ENCODE measurements around the gene COL8A2. TPM values are rescaled to one million over a fixed set of nuclear protein-coding genes. Genes with fewer than 3 reads are reported as not detected.
A peak's percentile ranks its signal among the peaks of the same experiment; 100 is the strongest.

Gene COL8A2
- total and polyA plus RNA-seq, 2 donors = 6.7 to 11.5 TPM

DNA sequence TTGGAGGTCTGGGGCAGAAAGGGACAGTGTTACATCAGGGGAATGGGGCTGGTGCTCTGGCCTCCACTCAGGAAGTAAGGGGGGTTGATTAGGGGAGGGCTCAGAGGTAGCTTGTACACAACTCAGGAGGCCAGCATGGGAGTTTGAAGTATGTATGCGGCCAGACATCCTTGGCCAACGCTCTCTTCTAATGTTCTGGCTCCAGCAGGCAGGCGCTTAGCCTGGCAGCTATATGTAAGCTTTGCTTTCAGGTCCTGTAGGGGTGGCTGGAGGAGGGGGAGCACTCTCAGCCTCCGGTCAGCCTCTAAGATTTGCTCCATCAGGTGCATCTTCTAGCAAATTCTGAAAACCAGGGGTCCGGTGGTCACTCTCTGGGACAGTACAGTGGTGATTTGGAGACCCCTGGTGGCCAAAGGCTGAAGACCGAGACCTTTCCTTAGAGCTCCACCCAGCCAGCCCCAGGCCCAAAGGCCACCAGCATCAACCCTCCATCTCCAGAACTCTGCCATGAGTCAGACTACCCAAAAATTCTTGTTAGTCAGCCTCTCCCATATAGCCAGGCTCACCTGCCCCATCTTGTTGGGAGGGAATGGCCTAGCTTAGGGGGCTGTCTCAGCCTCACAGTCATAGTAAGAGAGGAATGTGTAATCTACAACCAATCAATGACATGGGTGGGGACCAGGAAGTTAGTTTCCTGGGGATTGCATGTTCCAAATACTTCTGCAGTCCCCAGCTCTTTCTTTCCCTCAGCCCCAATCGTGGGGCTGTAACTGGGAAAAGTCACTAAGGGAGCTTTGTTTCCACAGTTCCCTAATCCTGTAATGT is 9.7 kb upstream of the COL8A2 start:
- H3K4me1 ChIP-seq (ENCODE audit: control insufficient read depth in 2 of 2, insufficient read depth in 2 of 2, low read length in 2 of 2) = no peaks in the 10 kb centered on the region
- no peaks in the 10 kb centered on the region for H3K27me3 ChIP-seq (ENCODE audit: control insufficient read depth in 2 of 2, insufficient read depth in 1 of 2, low read length in 1 of 2)
- H3K36me3 ChIP-seq (ENCODE audit: control insufficient read depth in 2 of 2, insufficient read depth in 2 of 2, low read length in 1 of 2) = peaks cover 27 to 33% of the 10 kb centered on the region in 2 donors
- H3K4me3 ChIP-seq (ENCODE audit: low read length in 2 of 2) = no peak overlapping the region
- H3K27ac ChIP-seq (ENCODE audit: low read depth in 1 of 2, low read length in 1 of 2) = peak overlapping the region in 1 of 2 donors; percentile 62
- peak in 1 of 9 donors; percentile 28 for DNase-seq (ENCODE audit: low read depth in 6 of 9, low spot score in 9 of 9)
- no peaks in the 10 kb centered on the region for H3K9me3 ChIP-seq (ENCODE audit: control insufficient read depth in 2 of 2, insufficient read depth in 1 of 2, low read length in 1 of 2)
- WGBS = 73% methylated on average over 7 of the region's 7 CpGs

DNA sequence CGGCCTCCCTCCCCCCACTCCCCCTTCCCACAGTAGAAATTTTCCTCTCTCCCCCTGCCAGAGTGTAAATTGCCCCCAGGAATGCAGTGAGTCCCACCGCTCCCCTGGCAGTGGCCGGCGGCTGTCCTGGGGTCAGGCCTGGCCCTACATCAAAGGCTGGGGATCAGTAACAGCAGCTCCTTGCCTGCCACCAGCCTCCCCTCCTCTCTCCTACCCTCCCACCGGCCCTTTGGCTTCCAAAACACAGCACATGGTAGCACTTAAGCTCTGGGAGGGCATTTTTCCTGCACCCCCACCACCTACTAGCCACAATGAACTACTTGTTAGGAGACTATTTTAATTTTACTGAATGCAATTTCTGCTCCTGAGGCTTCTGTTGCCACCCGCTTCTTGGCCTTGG is 9.0 kb upstream of the COL8A2 start:
- no peak for DNase-seq (ENCODE audit: low read depth in 6 of 9, low spot score in 9 of 9)
- no peaks in the 10 kb centered on the region for H3K4me1 ChIP-seq (ENCODE audit: control insufficient read depth in 2 of 2, insufficient read depth in 2 of 2, low read length in 2 of 2)

DNA sequence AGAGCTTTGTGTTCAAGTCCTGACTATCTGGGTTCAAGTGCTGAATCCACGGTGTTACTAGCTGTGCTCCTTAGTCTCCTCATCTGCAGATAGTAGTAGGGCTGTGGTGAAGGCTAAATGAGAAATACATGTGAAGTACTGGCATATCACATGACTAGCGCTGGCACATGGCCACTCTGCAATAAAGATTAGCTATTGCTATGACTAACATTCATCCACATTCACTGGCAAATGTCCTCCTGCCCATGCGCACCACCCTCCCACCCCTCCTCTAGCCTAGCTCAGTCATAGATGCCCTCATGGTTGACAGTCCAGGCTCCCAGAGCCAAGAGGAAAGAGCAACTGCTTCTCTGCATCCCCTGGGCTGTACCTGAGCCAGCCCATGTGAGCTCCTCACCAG is 8.5 kb upstream of the COL8A2 start:
- Histone ChIP-seq H3K27me3 (ENCODE audit: control insufficient read depth in 2 of 2, insufficient read depth in 1 of 2, low read length in 1 of 2) (peaks cover 0 to 1% of the 10 kb centered on the region in 2 donors), H3K27ac (ENCODE audit: low read depth in 1 of 2, low read length in 1 of 2) (no peak overlapping the region), H3K4me1 (ENCODE audit: control insufficient read depth in 2 of 2, insufficient read depth in 2 of 2, low read length in 2 of 2) (no peaks in the 10 kb centered on the region), H3K4me3 (ENCODE audit: low read length in 2 of 2) (no peak overlapping the region), H3K9me3 (ENCODE audit: control insufficient read depth in 2 of 2, insufficient read depth in 1 of 2, low read length in 1 of 2) (no peaks in the 10 kb centered on the region), H3K36me3 (ENCODE audit: control insufficient read depth in 2 of 2, insufficient read depth in 2 of 2, low read length in 1 of 2) (peaks cover 24 to 28% of the 10 kb centered on the region in 2 donors)
- DNase-seq (ENCODE audit: low read depth in 6 of 9, low spot score in 9 of 9) = no peak
- WGBS = 91% methylated on average over 3 of the region's 3 CpGs

More for the DNA sequence above, 9.0 kb upstream of the COL8A2 start:
- no peaks in the 10 kb centered on the region for H3K27me3 ChIP-seq (ENCODE audit: control insufficient read depth in 2 of 2, insufficient read depth in 1 of 2, low read length in 1 of 2)
- no peak overlapping the region for H3K4me3 ChIP-seq (ENCODE audit: low read length in 2 of 2)
- H3K27ac ChIP-seq (ENCODE audit: low read depth in 1 of 2, low read length in 1 of 2) = no peak overlapping the region
- 87% methylated on average over 6 of the region's 6 CpGs for WGBS
- H3K9me3 ChIP-seq (ENCODE audit: control insufficient read depth in 2 of 2, insufficient read depth in 1 of 2, low read length in 1 of 2) = no peaks in the 10 kb centered on the region
- peaks cover 26 to 28% of the 10 kb centered on the region in 2 donors for H3K36me3 ChIP-seq (ENCODE audit: control insufficient read depth in 2 of 2, insufficient read depth in 2 of 2, low read length in 1 of 2)

DNA sequence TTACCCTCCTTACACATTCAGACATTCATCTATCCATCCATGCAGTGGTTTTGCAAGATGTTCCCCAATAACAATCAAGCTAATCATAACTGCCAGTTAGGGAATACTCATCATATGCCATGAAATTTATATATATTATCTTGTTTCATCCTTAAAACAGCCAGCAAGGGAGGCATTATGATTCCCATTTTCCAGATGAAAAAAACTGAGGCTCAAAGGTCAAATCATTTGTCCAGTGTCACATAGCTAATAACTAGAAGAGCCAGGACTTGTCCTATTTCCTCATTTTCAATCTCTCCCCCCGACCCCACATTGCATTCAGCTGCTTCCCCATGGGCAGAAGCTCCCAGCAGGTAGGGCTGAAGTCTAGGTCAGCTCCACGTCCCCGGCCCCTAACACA is 7.0 kb upstream of the COL8A2 start:
- Histone ChIP-seq H3K27ac (ENCODE audit: low read depth in 1 of 2, low read length in 1 of 2) (no peak overlapping the region), H3K27me3 (ENCODE audit: control insufficient read depth in 2 of 2, insufficient read depth in 1 of 2, low read length in 1 of 2) (peaks cover 0 to 8% of the 10 kb centered on the region in 2 donors), H3K4me1 (ENCODE audit: control insufficient read depth in 2 of 2, insufficient read depth in 2 of 2, low read length in 2 of 2) (no peaks in the 10 kb centered on the region), H3K9me3 (ENCODE audit: control insufficient read depth in 2 of 2, insufficient read depth in 1 of 2, low read length in 1 of 2) (no peaks in the 10 kb centered on the region), H3K36me3 (ENCODE audit: control insufficient read depth in 2 of 2, insufficient read depth in 2 of 2, low read length in 1 of 2) (peaks cover 9 to 14% of the 10 kb centered on the region in 2 donors), H3K4me3 (ENCODE audit: low read length in 2 of 2) (no peak overlapping the region)
- DNase-seq (ENCODE audit: low read depth in 6 of 9, low spot score in 9 of 9) = no peak
- WGBS = 80% methylated on average over 3 of the region's 3 CpGs

DNA sequence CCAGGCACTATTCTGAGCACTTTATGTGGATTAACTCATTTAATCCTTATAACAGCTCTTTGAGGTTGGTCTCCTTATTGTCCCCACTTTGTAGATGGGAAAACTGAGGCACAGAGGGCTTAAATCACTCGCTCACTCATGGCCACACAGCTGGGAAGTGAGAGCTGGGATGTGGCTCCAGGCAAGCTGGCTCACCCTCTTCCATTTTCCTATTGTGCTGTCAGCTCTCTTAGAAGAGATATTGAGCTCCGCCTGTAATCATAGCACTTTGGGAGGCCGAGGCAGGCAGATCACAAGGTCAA is 3.8 kb upstream of the COL8A2 start:
- Histone ChIP-seq H3K27me3 (ENCODE audit: control insufficient read depth in 2 of 2, insufficient read depth in 1 of 2, low read length in 1 of 2) (peaks cover 20 to 37% of the 10 kb centered on the region in 2 donors), H3K36me3 (ENCODE audit: control insufficient read depth in 2 of 2, insufficient read depth in 2 of 2, low read length in 1 of 2) (no peaks in the 10 kb centered on the region), H3K9me3 (ENCODE audit: control insufficient read depth in 2 of 2, insufficient read depth in 1 of 2, low read length in 1 of 2) (no peaks in the 10 kb centered on the region), H3K4me1 (ENCODE audit: control insufficient read depth in 2 of 2, insufficient read depth in 2 of 2, low read length in 2 of 2) (peaks cover 0 to 7% of the 10 kb centered on the region in 2 donors), H3K27ac (ENCODE audit: low read depth in 1 of 2, low read length in 1 of 2) (no peak overlapping the region), H3K4me3 (ENCODE audit: low read length in 2 of 2) (no peak overlapping the region)
- WGBS = 96% methylated on average over 3 of the region's 3 CpGs
- no peak for DNase-seq (ENCODE audit: low read depth in 6 of 9, low spot score in 9 of 9)

DNA sequence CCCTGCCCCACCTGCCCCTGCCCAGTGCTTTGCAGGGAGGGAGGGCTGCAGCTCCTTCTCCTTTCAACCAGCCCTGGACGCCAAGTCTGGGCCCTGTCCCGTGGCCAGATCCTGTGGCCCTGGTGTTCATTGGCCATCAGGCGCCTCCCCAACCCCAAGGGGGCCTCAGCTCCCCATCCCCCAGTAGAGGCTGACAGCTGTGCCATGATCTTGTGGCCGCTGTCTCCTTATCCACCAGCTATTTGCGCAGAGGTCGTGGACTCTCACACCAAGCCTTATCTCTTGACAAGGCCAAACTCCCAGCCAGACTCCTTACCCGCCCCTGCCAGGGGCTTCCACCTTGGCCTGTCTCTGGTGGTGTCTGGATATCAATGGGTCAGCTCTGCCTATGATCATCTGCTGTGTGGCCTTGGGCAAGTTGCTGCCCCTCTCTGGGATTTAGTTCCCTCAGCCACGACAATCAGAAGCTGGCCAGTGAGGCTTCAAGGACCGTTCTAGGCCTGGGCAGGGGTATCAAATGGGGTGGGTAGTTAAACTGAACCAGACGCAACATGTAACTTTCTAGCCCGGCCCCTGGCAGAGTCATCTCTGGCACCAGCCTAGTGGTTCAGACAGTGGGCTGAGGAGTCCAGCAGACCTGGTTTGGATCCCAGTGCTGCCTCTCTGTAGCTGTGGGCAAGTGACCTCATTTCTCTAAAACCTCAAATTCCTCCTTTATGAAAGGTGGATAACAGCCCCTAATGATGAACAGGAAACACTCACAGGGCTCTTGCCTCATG is 3.3 kb upstream of the COL8A2 start:
- 98% methylated on average over 11 of the region's 11 CpGs for WGBS

DNA sequence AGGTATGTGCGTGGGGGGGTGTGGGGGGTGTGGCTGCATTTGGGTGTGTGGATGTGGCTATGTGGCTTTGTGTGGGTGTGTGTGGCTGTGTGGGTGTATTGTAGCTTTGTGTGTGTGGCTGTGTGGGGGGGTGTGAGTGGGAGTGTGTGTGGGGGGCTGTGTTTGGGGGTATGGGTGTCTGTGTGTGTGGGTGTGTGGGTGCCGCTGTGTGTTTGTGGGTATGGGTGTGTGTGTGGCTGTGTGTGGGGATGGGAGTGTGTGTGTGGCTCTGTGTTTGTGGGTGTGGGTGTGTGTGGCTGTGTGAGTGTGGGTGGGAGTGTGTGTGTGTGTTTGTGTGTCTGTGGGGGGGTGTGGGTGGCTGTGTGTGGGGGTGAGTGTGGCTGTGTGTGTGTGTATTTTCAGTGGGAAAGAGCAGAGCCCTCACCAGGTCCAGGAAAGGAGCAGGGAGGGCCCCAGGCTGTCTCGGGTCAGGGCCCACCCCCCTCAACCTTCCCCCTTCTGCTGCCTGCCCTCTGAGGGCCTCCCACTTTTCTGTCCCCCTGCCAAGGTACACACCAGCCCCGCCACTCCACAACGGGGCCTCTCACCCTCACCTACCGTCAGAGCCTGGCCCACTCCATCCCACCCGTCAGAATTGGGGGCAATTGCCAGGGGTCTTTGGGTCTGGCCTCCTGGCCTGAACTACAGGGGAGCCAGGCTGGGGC is 1.9 kb upstream of the COL8A2 start:
- WGBS = 84% methylated on average over 7 of the region's 7 CpGs
- Histone ChIP-seq H3K4me1 (ENCODE audit: control insufficient read depth in 2 of 2, insufficient read depth in 2 of 2, low read length in 2 of 2) (peaks cover 0 to 16% of the 10 kb centered on the region in 2 donors), H3K27ac (ENCODE audit: low read depth in 1 of 2, low read length in 1 of 2) (peak overlapping the region in 1 of 2 donors; percentile 46), H3K27me3 (ENCODE audit: control insufficient read depth in 2 of 2, insufficient read depth in 1 of 2, low read length in 1 of 2) (peaks cover 31 to 56% of the 10 kb centered on the region in 2 donors), H3K4me3 (ENCODE audit: low read length in 2 of 2) (no peak overlapping the region), H3K36me3 (ENCODE audit: control insufficient read depth in 2 of 2, insufficient read depth in 2 of 2, low read length in 1 of 2) (no peaks in the 10 kb centered on the region), H3K9me3 (ENCODE audit: control insufficient read depth in 2 of 2, insufficient read depth in 1 of 2, low read length in 1 of 2) (no peaks in the 10 kb centered on the region)
- no peak for DNase-seq (ENCODE audit: low read depth in 6 of 9, low spot score in 9 of 9)

More for the DNA sequence above, 3.3 kb upstream of the COL8A2 start:
- Histone ChIP-seq H3K36me3 (ENCODE audit: control insufficient read depth in 2 of 2, insufficient read depth in 2 of 2, low read length in 1 of 2) (no peaks in the 10 kb centered on the region), H3K4me3 (ENCODE audit: low read length in 2 of 2) (no peak overlapping the region), H3K4me1 (ENCODE audit: control insufficient read depth in 2 of 2, insufficient read depth in 2 of 2, low read length in 2 of 2) (peaks cover 0 to 12% of the 10 kb centered on the region in 2 donors), H3K9me3 (ENCODE audit: control insufficient read depth in 2 of 2, insufficient read depth in 1 of 2, low read length in 1 of 2) (no peaks in the 10 kb centered on the region), H3K27me3 (ENCODE audit: control insufficient read depth in 2 of 2, insufficient read depth in 1 of 2, low read length in 1 of 2) (peaks cover 26 to 42% of the 10 kb centered on the region in 2 donors), H3K27ac (ENCODE audit: low read depth in 1 of 2, low read length in 1 of 2) (no peak overlapping the region)
- no peak for DNase-seq (ENCODE audit: low read depth in 6 of 9, low spot score in 9 of 9)

DNA sequence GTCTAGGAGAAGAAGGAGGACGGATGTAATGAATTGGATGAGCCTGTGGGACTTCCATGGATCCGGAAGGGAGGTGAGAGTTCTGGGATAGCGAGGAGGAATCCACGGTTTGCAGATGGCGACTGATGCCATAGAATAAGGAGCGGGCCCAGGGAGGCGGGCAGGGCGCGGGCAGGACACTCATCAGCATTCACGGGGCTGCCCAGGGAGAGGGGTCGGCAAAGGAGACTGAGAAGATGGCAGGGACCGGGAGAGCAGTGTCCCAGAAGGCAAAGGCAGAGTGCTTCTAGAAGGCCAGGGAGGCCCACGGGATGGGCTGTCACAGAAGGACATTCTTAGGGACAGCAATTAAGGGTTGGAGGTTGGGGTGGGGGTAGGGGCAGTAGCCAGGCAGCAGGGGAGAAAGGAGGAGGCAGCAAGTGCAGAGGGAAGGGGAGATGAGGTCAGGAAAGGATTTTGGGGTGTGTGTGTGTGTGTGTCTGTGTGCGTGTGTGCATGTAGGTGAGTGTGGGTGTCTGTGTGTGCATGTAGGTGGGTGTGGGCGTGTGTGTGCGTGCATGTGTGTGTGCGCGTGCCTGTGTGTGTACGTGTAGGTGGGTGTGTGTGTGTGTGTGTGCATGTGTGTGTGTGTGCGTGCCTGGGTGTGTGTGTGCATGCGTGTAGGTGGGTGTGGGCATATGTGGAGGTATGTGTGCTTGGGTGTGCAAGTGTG is 1.1 kb upstream of the COL8A2 start:
- H3K27me3 ChIP-seq (ENCODE audit: control insufficient read depth in 2 of 2, insufficient read depth in 1 of 2, low read length in 1 of 2) = peaks cover 31 to 60% of the 10 kb centered on the region in 2 donors
- H3K27ac ChIP-seq (ENCODE audit: low read depth in 1 of 2, low read length in 1 of 2) = peak overlapping the region in 1 of 2 donors; percentile 37
- no peak overlapping the region for H3K4me3 ChIP-seq (ENCODE audit: low read length in 2 of 2)

More for the DNA sequence above, 1.1 kb upstream of the COL8A2 start:
- H3K4me1 ChIP-seq (ENCODE audit: control insufficient read depth in 2 of 2, insufficient read depth in 2 of 2, low read length in 2 of 2) = peaks cover 0 to 16% of the 10 kb centered on the region in 2 donors
- WGBS = 93% methylated on average over 21 of the region's 21 CpGs
- H3K36me3 ChIP-seq (ENCODE audit: control insufficient read depth in 2 of 2, insufficient read depth in 2 of 2, low read length in 1 of 2) = no peaks in the 10 kb centered on the region
- DNase-seq (ENCODE audit: low read depth in 6 of 9, low spot score in 9 of 9) = no peak
- no peaks in the 10 kb centered on the region for H3K9me3 ChIP-seq (ENCODE audit: control insufficient read depth in 2 of 2, insufficient read depth in 1 of 2, low read length in 1 of 2)
